Transverse colon (tissue), 4 donors: ENCODE data around the gene DNAH7. TPM values are rescaled to one million over a fixed set of nuclear protein-coding genes. Genes with fewer than 3 reads are reported as not detected.

Source experiments
- DNase-seq: peaks from one replicate; pipeline ENCODE4 v3.0.0-alpha.2; 2019
- H3K27ac ChIP-seq, 4 donors: fragments of 200-600 bp; sonication (generic); 2 replicates each; pipeline ENCODE4 v1.5.1; 2016 to 2018; ENCODE audit warnings: inconsistent platforms in 4 of 4
- H3K27me3 ChIP-seq: fragments of 200-600 bp; sonication (generic); 2 replicates; pipeline ENCODE4 v1.5.1; 2017; ENCODE audit warnings: inconsistent platforms
- H3K36me3 ChIP-seq, 4 donors: fragments of 200-600 bp; sonication (generic); 2 replicates each; pipeline ENCODE4 v1.5.1; 2017 to 2019; ENCODE audit warnings: inconsistent platforms in 4 of 4
- H3K4me1 ChIP-seq, 4 donors: fragments of 200-600 bp; sonication (generic); 2 replicates each; pipeline ENCODE4 v1.5.1; 2017 to 2020; ENCODE audit warnings: inconsistent platforms in 4 of 4
- H3K4me3 ChIP-seq, 4 donors: fragments of 200-600 bp; sonication (generic); 1 replicate in 1 of 4; 2 replicates in 3 of 4; pipeline versions ENCODE4 v1.5.1 to v1.6.1; 2017 to 2019; ENCODE audit warnings: inconsistent platforms in 4 of 4
- H3K9me3 ChIP-seq, 2 donors: fragments of 200-600 bp; sonication (generic); 2 replicates each; pipeline ENCODE4 v1.5.1; 2017 to 2019; ENCODE audit warnings: inconsistent platforms in 2 of 2
- CTCF ChIP-seq, 5 experiments: fragments of 200-600 bp in 3 of 5; fragments of 450-650 bp in 2 of 5; sonication (generic) in 3 of 5; IDR thresholded peaks; 1 replicate in 2 of 5; 2 replicates in 3 of 5; pipeline ENCODE4 v1.5.1; 2016 to 2017; ENCODE audit warnings: antibody characterized with exemption in 5 of 5, inconsistent platforms in 3 of 5, mild to moderate bottlenecking in 2 of 5, moderate library complexity in 1 of 5
- EP300 ChIP-seq: sonication (generic); formaldehyde crosslinking; IDR thresholded peaks from one replicate; pipeline ENCODE4 v1.6.1; 2017; ENCODE audit warnings: antibody characterized with exemption, low read depth
- POLR2A ChIP-seq: fragments of 450-650 bp; IDR thresholded peaks from one replicate; pipeline ENCODE4 v1.6.1; 2016; ENCODE audit warnings: antibody characterized with exemption, mild to moderate bottlenecking, moderate library complexity
- POLR2AphosphoS5 ChIP-seq, 3 donors: sonication (generic); formaldehyde crosslinking; IDR thresholded peaks; one replicate each; pipeline ENCODE4 v1.6.1; 2016; ENCODE audit warnings: antibody characterized with exemption in 3 of 3
- WGBS, 2 donors: methylation state at CpG; one replicate each; pipeline ENCODE4 v1.1.5; 2018; ENCODE audit warnings: low coverage in 1 of 2; 5-methylcytosine and 5-hydroxymethylcytosine counted together
- in situ Hi-C, 4 donors: fragments of 200-750 bp; cut with MboI; loops; one replicate each; pipeline versions ENCODE4 v1.15.0 to v1.15.1; 2017; ENCODE audit warnings: low sequenced_read_pairs in 3 of 4, low pct_ligation_motif_present in 1 of 4, low pct_unique_long_range_greater_than_20kb in 1 of 4
- intact Hi-C: fragments of 100-400 bp; cut with DNase I; formaldehyde crosslinking; loops from one replicate; pipeline ENCODE4 v1.15.1; 2023; ENCODE audit warnings: low total_unique reads
- total RNA-seq, 4 donors: library from RNA; depleted of rRNA; stranded (reverse); fragments of >200 nt; gene quantifications; one replicate each; pipeline ENCODE4 v1.1.0, GENCODE V29; 2016

DNAH7 gene
- total RNA-seq, 4 donors from 2014 or later: 1.8 to 56.9 (median 8.1) TPM

GRCh38 chr2:195730912-195731311 is 337.7 kb downstream of the DNAH7 start:
- 97 to 100% methylated on average over 2 to 3 of the region's 3 CpGs for WGBS, 2 donors
- in situ Hi-C loops (no loop called here), intact Hi-C loops (no loop called here)
- DNase-seq: no peak
- Histone ChIP-seq H3K9me3 (no peaks in the 10 kb centered on the region), H3K27ac (no peak overlapping the region), H3K4me3 (no peak overlapping the region), H3K27me3 (no peaks in the 10 kb centered on the region), H3K4me1 (no peaks in the 10 kb centered on the region), H3K36me3 (peaks cover 0 to 4% (median 0%) of the 10 kb centered on the region in 4 donors)
- TF ChIP-seq EP300 (no peak), CTCF (IDR thresholded peaks at IDR 0.05) (no peak), POLR2AphosphoS5 (IDR thresholded peaks at IDR 0.05) (no peak), POLR2A (no peak)

- H3K36me3 ChIP-seq: no peaks in the 10 kb centered on the region
- WGBS, 2 donors: 96 to 98% methylated on average over 4 of the region's 4 CpGs
- in situ Hi-C loops (no loop called here), intact Hi-C loops (no loop called here)
- DNase-seq: no peak
- no peaks in the 10 kb centered on the region for H3K4me1 ChIP-seq
- TF ChIP-seq POLR2AphosphoS5 (IDR thresholded peaks at IDR 0.05) (no peak), POLR2A (no peak), CTCF (IDR thresholded peaks at IDR 0.05) (no peak), EP300 (no peak)
- no peaks in the 10 kb centered on the region for H3K27me3 ChIP-seq
- no peaks in the 10 kb centered on the region for H3K9me3 ChIP-seq
- H3K4me3 ChIP-seq: no peak overlapping the region
- no peak overlapping the region for H3K27ac ChIP-seq
These were observed 341.5 kb downstream of the DNAH7 start for GRCh38 chr2:195727106-195727505.

- 100% methylated on average over 1 of the region's 1 CpG for WGBS, 2 donors
- H3K27ac ChIP-seq: no peak overlapping the region
- no peak for DNase-seq
- no peaks in the 10 kb centered on the region for H3K27me3 ChIP-seq
- peaks cover 0 to 4% (median 0%) of the 10 kb centered on the region in 4 donors for H3K36me3 ChIP-seq
- intact Hi-C loops (no loop called here), in situ Hi-C loops (no loop called here)
- no peak overlapping the region for H3K4me3 ChIP-seq
- H3K4me1 ChIP-seq: no peaks in the 10 kb centered on the region
- no peaks in the 10 kb centered on the region for H3K9me3 ChIP-seq
- TF ChIP-seq EP300: no peak
- no peak for TF ChIP-seq POLR2A
- no peak for TF ChIP-seq POLR2AphosphoS5 (IDR thresholded peaks at IDR 0.05)
These were observed 346.6 kb downstream of the DNAH7 start for GRCh38 chr2:195722075-195722474.

GRCh38 chr2:195721042-195721441 is 347.6 kb downstream of the DNAH7 start:
- no peak for TF ChIP-seq CTCF (IDR thresholded peaks at IDR 0.05)
- TF ChIP-seq POLR2AphosphoS5 (IDR thresholded peaks at IDR 0.05): no peak
- TF ChIP-seq POLR2A: no peak
- Histone ChIP-seq H3K4me1 (no peaks in the 10 kb centered on the region), H3K9me3 (no peaks in the 10 kb centered on the region), H3K4me3 (no peak overlapping the region), H3K36me3 (peaks cover 0 to 4% (median 0%) of the 10 kb centered on the region in 4 donors), H3K27ac (no peak overlapping the region), H3K27me3 (no peaks in the 10 kb centered on the region)
- DNase-seq: no peak
- WGBS, 2 donors: 93 to 94% methylated on average over 2 of the region's 2 CpGs
- intact Hi-C loops (no loop called here), in situ Hi-C loops (no loop called here)

GRCh38 chr2:195716466-195716865 is 352.2 kb downstream of the DNAH7 start:
- H3K27me3 ChIP-seq: no peaks in the 10 kb centered on the region
- no peaks in the 10 kb centered on the region for H3K4me1 ChIP-seq
- H3K27ac ChIP-seq: no peak overlapping the region
- intact Hi-C loops (no loop called here), in situ Hi-C loops (no loop called here)
- 92 to 95% methylated on average over 4 of the region's 4 CpGs for WGBS, 2 donors
- no peak for DNase-seq
- H3K9me3 ChIP-seq: no peaks in the 10 kb centered on the region
- H3K4me3 ChIP-seq: no peak overlapping the region
- peaks cover 0 to 8% (median 0%) of the 10 kb centered on the region in 4 donors for H3K36me3 ChIP-seq
- no peak for TF ChIP-seq POLR2AphosphoS5 (IDR thresholded peaks at IDR 0.05)
- TF ChIP-seq EP300: no peak
